Right atrium auricular region (tissue), 2 donors: ENCODE results near the gene TPCN1. TPM values are rescaled to one million over a fixed set of nuclear protein-coding genes. Genes with fewer than 3 reads are reported as not detected.

Source experiments
- DNase-seq: peaks from one replicate; pipeline ENCODE4 v3.0.0-alpha.2; 2019; ENCODE audit warnings: low spot score
- H3K27ac ChIP-seq, 2 donors: fragments of 200-600 bp; sonication (generic); 1 replicate in 1 of 2; 2 replicates in 1 of 2; pipeline ENCODE4 v1.5.1; 2016 to 2019
- H3K27me3 ChIP-seq, 2 donors: fragments of 200-600 bp; sonication (generic); one replicate each; pipeline versions ENCODE4 v1.5.1 to v1.6.0; 2017 to 2019
- H3K36me3 ChIP-seq: fragments of 200-600 bp; sonication (generic); one replicate; pipeline ENCODE4 v1.5.1; 2016
- H3K4me1 ChIP-seq, 2 donors: fragments of 200-600 bp; sonication (generic); one replicate each; pipeline versions ENCODE4 v1.5.1 to v1.6.0; 2017 to 2019
- H3K4me3 ChIP-seq, 2 donors: fragments of 200-600 bp; sonication (generic); 1 replicate in 1 of 2; 2 replicates in 1 of 2; pipeline ENCODE4 v1.5.1; 2017 to 2019; ENCODE audit warnings: mild to moderate bottlenecking in 1 of 2, moderate library complexity in 1 of 2
- H3K9me3 ChIP-seq, 2 donors: fragments of 200-600 bp; sonication (generic); one replicate each; pipeline ENCODE4 v1.5.1; 2019
- total RNA-seq, 2 donors: library from RNA; depleted of rRNA; stranded (reverse); fragments of >200 nt; gene quantifications; one replicate each; pipeline ENCODE4 v1.1.0, GENCODE V29; 2016
- TF ChIP-seq, protein P1 (sequence below), 2 donors: fragments of 200-600 bp; sonication (generic); IDR thresholded peaks; one replicate each; pipeline ENCODE4 v1.5.1; 2019; ENCODE audit warnings: antibody characterized with exemption in 2 of 2

TPCN1 gene
- total RNA-seq, 2 donors from 2014 or later = 57.3 to 58.7 TPM

DNA sequence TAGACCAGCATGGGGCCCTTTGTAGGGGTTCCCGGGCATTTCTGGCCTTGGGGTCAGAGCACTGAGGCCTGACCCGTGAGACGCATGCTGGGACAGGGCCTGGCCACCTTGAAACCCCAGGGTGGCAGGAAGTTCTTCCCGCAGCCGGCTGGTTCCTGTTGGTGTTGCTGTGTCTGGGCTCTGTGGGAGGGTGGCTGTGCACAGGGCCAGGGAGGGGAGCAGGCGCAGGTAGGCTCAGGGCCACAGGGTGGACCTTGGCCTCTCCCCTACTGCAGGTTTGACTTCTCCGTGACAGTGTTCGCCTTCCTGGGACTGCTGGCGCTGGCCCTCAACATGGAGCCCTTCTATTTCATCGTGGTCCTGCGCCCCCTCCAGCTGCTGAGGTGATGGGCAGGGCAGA, 65.4 kb downstream of the TPCN1 start:
- no peaks in the 10 kb centered on the region for H3K4me1 ChIP-seq
- peaks cover 85% of the 10 kb centered on the region for H3K36me3 ChIP-seq
- H3K4me3 ChIP-seq = no peak overlapping the region
- H3K27me3 ChIP-seq = no peaks in the 10 kb centered on the region
- no peaks in the 10 kb centered on the region for H3K9me3 ChIP-seq
- H3K27ac ChIP-seq = no peak overlapping the region
- DNase-seq = no peak
- TF ChIP-seq, protein P1, sequence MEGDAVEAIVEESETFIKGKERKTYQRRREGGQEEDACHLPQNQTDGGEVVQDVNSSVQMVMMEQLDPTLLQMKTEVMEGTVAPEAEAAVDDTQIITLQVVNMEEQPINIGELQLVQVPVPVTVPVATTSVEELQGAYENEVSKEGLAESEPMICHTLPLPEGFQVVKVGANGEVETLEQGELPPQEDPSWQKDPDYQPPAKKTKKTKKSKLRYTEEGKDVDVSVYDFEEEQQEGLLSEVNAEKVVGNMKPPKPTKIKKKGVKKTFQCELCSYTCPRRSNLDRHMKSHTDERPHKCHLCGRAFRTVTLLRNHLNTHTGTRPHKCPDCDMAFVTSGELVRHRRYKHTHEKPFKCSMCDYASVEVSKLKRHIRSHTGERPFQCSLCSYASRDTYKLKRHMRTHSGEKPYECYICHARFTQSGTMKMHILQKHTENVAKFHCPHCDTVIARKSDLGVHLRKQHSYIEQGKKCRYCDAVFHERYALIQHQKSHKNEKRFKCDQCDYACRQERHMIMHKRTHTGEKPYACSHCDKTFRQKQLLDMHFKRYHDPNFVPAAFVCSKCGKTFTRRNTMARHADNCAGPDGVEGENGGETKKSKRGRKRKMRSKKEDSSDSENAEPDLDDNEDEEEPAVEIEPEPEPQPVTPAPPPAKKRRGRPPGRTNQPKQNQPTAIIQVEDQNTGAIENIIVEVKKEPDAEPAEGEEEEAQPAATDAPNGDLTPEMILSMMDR (IDR thresholded peaks at IDR 0.05) = no peak

DNA sequence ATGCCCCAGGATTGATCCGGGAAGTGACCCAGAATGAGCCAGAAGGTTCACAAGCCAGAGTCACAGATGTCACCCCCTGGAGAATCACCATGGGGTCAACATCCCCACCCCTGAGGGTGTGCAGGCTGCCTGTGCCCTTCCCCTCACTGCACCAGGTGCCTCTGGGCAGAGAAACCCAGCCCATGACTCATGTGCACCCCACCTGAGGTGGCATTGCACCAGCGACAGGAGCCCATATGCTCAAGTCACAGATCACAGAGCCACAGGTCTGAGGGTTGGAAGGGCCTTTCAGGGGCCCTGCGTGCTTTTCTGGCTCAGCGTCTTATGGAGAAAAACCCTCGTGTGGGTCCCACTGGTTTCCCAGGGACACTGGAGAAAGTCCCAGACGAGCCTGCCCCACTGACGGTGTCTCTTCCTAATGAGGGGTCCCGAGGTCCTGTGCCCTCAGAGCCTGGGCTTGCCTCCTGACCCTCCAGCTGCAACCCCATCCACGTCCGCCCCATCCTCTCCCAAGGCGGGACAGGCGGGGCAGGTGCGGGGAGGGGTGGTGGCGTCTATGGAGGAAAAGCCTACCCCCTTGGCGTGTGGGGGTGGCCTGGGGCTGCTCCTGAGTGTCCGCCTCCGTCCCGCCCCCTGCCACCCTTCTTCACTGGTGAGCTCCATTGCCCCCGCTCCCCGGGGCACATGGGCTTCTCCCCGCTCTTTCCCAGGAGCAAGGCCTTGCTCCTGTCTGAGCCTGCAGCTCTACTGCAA, 66.1 kb downstream of the TPCN1 start:
- TF ChIP-seq, protein P1 (IDR thresholded peaks at IDR 0.05) = no peak
- no peak overlapping the region for H3K4me3 ChIP-seq
- H3K27me3 ChIP-seq = no peaks in the 10 kb centered on the region
- no peaks in the 10 kb centered on the region for H3K4me1 ChIP-seq
- peaks cover 88% of the 10 kb centered on the region for H3K36me3 ChIP-seq
- no peak for DNase-seq
- no peaks in the 10 kb centered on the region for H3K9me3 ChIP-seq
- no peak overlapping the region for H3K27ac ChIP-seq

- TF ChIP-seq, protein P1 (IDR thresholded peaks at IDR 0.05) = no peak
- H3K4me1 ChIP-seq = no peaks in the 10 kb centered on the region
- no peaks in the 10 kb centered on the region for H3K27me3 ChIP-seq
- no peak overlapping the region for H3K4me3 ChIP-seq
- no peaks in the 10 kb centered on the region for H3K9me3 ChIP-seq
- peaks cover 94% of the 10 kb centered on the region for H3K36me3 ChIP-seq
- H3K27ac ChIP-seq = no peak overlapping the region
- no peak for DNase-seq
These were observed 66.6 kb downstream of the TPCN1 start for GRCh38 chr12:113287899-113288282.

GRCh38 chr12:113289361-113289760, 68.1 kb downstream of the TPCN1 start:
- H3K27ac ChIP-seq = no peak overlapping the region

GRCh38 chr12:113290506-113290905, 69.2 kb downstream of the TPCN1 start:
- Histone ChIP-seq H3K4me3 (no peak overlapping the region), H3K27me3 (no peaks in the 10 kb centered on the region), H3K9me3 (no peaks in the 10 kb centered on the region), H3K27ac (no peak overlapping the region), H3K4me1 (peaks cover 0 to 12% of the 10 kb centered on the region in 2 donors), H3K36me3 (peaks cover 91% of the 10 kb centered on the region)
- DNase-seq = no peak
- TF ChIP-seq, protein P1 (IDR thresholded peaks at IDR 0.05) = no peak

More at GRCh38 chr12:113289361-113289760, 68.1 kb downstream of the TPCN1 start:
- Histone ChIP-seq H3K4me1 (peaks cover 0 to 3% of the 10 kb centered on the region in 2 donors), H3K36me3 (peaks cover 98% of the 10 kb centered on the region), H3K4me3 (no peak overlapping the region), H3K9me3 (no peaks in the 10 kb centered on the region), H3K27me3 (no peaks in the 10 kb centered on the region)
- DNase-seq = no peak
- TF ChIP-seq, protein P1 (IDR thresholded peaks at IDR 0.05) = no peak

- DNase-seq = no peak
- Histone ChIP-seq H3K4me3 (no peak overlapping the region), H3K9me3 (no peaks in the 10 kb centered on the region), H3K27me3 (no peaks in the 10 kb centered on the region), H3K4me1 (peaks cover 0 to 23% of the 10 kb centered on the region in 2 donors), H3K27ac (no peak overlapping the region), H3K36me3 (peaks cover 91% of the 10 kb centered on the region)
- TF ChIP-seq, protein P1 (IDR thresholded peaks at IDR 0.05) = no peak
These were observed 70.3 kb downstream of the TPCN1 start for GRCh38 chr12:113291586-113291985.
